NOMO-1 treated with DMSO at 0.1 percent for 48 hours (cell line): ENCODE data around the gene PRRT2.
"Not testable (repeated sequence)": the region's sequence is repeated elsewhere in the genome, so short reads cannot be mapped to it uniquely, and the experiment has no call there.

Source experiments
- DNase-seq: peaks from one replicate; lab custom pipeline; 2025; ENCODE audit not compliant: unreplicated experiment; lab: John Stamatoyannopoulos, UW

Gene PRRT2

DNA sequence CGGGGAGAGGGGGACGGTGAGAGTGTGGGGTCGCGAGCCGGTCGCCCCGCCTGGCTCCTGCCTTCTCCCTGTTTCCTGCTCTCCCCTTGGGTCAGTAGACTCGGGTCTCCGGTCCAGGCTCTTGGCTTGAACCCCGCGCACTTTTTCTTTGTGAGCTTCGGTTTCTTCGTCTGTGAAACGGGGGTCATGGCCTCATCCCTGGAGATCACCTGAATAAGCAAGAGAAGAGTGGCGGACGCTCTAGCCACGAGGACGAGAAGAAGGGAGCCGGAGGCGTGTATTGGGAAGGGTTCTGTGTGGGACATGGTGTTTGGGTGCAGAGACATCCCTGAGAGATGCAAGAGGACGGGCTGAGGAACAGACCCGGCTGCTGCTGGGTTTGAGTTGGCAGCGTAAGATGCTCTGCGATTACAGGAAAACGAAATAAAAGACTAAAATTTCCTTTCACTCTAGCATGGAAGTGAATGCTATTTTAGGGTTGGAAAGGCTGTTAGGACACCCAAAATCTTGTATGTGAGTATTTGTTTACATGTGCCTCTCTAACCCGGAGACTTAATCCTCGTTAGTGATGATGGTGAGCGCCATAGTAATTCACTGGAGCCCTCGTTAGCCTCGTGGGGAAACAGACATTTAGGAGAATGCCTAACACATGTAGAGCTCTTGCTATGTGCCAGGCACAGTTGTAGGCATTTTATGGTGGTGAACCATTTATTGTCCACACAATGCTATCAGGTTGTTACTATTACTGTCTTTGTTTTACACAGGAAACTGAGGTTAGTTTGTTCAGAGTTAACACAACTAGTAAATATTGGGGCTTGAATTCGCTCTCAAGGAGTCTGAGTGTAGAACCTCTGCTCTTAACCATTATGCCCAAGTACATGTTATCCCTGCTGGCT, 20.8 kb upstream of the PRRT2 start:
- DNase-seq = no peak

DNA sequence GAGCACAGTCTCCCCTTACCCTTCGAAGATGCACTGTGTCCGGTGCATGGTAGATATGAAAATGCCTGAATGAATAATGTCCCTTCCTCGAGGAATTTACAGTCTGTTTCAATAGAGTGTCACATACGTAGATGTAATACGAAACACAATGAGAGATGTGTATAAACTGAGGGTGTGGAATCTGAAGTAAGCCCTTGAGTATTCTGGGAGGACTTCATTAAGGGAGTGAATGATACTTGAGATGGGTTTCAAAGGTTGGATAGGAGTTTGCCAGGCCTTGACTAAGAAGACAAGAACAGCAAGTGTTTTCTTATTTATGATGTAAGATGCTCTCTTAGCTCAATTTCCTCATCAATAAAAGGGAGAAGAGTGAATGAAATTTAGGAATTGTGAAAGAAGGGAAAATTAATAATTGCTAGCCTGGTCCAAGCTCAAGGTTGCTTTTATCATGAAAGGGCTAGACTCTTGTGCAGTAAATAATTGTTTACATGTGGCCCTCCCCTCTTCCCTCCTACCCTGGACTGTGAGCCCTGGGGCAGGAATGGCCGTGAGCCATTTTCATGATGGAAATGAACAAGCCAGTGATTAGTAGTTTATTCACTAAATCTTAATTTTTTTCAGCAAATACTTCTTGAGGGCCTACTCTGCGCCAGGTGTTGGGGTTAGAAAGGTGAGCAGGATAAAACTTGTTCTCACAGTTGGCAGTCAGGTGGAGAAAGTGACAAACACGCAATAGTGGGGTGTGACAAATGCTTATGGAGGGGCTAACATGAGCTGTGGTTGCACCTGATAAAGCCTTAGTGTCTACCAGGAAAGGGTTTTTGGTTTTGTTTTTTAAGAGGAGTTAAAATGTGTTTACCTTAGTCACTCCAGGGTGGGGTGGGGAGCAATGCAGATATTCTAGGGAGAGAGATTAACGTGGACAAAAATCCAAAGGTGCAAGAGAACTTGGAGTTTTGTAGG, 19.9 kb upstream of the PRRT2 start:
- no peak for DNase-seq

DNA sequence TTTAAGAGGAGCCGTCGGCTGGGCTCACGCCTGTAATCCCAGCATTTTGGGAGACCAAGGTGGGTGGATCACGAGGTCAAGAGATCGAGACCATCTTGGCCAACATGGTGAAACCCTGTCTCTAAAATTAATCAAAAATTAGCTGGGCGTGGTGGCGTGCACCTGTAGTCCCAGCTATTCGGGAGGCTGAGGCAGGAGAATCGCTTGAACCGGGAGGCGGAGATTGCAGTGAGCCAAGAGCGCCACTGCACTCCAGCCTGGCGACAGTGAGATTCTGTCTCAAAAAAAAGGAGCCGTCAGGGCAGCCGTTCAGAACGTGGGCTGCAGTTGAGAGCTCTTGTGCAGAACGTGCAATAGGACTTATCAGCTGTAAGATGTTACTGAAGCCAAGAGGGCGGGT, 18.8 kb upstream of the PRRT2 start:
- DNase-seq = not testable (repeated sequence)

DNA sequence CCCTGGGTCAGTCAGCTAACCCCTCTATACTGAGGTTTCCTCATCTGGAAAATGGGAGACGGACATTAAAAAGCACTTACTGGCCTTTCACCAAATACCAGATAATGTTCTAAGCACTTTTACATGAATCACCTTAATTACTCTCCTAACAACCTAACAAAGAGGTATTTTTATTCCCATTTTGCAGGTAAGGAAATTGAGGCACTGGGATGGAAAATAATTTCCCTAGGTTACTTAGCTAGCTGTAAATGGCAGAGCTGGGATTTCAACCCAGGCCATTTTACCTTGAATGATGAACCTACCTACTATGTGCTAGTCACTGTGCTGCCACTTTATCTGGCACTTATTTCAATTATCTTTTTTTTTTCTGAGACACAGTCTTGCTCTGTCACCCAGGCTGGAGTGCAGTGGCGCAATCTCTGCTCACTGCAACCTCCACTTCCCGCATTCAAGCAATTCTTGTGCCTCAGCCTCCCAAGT, 17.7 kb upstream of the PRRT2 start:
- DNase-seq = no peak

DNA sequence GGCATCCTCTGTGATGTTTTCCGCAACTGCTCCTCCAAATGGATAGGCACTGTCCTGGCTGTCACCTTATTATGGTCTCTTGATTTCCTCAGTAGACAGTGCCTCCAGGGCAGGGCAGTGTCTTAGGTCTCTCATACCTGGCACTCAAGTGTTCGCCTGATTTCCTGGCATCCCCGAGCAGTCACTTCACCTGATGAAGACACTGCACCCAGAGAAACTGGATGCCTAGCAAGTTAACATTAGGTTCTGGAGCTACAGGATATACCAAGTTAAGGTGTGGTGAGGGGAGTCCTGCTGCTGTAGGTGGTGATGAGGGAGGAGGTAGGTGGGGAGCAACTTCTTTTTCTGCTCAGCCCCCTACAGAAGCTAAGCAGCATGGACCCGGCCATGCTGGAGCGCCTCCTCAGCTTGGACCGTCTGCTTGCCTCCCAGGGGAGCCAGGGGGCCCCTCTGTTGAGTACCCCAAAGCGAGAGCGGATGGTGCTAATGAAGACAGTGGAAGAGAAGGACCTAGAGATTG, 9.5 kb upstream of the PRRT2 start:
- DNase-seq = no peak

DNA sequence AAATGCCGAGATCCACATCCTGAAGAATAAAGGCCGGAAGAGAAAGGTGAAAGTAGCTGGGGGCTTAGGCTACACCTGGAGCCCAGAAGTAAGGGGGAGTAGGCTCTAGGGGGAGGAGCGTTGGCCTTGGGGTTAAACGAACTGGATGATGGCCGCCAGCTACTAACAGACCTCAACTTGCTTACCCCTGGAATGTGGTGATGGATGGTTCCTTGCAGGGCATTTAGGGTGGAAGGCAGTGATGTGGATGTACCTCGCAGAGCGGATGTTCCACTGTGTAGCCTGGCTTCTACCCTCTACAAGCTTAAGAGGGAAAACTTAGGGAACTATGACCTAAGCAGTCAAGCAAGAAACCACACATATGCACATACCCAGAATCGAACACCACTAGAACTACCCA, 8.0 kb upstream of the PRRT2 start:
- no peak for DNase-seq

DNA sequence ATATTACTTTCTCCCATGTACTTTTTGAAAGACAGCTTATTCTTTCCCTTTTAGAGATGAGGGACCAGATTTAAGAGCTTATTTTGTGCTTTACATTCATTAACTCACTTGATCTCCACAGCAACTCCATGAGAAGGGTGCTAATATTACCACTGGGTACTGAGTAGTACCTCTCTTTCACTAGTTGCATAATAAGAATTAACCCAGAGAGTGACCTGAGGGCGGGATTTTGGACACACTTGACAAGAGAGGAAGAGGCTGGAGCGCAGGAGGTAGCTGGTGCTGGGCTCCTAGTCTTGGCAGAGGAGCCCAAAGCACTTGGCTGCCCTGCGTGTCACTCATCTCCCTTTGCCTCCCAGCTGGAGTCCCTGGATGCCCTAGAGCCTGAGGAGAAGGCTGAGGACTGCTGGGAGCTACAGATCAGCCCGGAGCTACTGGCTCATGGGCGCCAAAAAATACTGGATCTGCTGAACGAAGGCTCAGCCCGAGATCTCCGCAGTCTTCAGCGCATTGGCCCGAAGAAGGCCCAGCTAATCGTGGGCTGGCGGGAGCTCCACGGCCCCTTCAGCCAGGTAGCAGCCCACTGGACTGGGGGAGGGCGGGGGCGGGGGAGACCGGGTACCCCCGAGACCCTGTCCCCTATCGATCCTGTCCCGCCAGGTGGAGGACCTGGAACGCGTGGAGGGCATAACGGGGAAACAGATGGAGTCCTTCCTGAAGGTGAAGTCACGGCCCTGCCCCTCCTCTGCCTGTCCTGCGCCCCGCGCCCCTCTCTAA, 7.3 kb upstream of the PRRT2 start:
- DNase-seq = peak; percentile 52

DNA sequence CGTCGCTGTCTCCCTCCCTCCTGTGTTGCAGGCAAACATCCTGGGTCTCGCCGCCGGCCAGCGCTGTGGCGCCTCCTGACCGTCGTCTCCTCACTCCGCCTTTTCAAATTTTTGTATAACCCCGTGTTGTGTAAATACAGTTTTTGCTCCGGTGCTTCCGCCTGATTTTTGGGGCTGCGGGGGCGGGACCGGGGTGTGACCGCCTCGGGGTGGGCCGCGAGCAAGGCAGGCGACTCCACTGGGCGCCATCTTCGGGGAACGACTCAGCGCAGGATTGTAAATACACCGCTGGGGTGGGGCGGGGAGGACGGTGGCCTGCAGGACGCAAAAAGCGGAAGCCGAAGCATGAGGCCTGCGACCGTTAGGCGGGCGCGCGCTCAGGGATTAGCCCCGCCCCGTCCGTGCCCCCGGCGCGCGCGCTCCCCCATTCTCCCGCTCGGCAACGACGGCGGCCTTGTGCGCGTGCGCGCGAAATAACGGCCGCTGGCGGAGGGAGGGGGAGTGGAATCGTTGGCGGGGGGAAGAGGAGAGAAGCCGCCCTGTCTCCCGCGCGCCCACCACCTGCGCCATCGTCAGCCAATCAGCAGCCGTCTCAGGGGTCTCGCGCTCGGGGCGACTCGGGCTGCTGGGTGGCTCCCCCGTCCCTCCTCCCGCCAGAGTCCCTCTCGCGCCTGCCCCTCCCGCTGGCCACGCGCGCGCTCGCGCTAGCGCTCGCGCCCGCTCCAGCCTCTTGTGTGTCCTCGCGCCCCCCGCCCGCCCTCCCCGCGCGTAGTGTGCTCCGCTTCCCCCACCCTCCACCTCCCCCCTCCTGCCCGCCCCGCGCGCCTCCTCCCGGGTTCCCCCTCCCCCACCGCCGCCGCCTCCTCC, 6.5 kb upstream of the PRRT2 start:
- DNase-seq = peak; percentile 97

DNA sequence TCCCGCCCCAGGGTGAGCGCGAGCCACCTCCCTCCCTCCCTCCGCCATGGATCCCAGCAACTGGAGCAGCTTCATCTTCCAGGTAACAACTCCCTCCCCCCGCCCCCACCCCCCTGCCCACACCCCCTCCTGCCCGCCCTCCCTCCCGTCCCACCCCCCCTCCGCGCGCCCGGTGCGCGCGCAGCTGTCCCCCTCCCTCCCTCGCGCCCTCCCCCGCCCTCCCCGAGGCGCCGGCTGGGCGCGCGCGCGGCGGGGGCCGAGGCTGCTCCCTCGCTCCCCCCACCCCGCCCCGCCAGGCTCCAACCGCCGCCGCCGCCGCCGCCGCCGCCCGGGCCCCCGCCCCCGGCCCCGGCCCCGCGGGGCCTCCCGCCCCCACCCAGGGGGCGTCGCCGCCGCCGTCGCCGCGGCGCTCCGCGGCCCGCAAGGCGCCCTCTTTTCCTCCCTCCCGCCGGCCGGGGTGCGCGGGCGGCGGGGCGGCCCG, 5.9 kb upstream of the PRRT2 start, which contains the start of gene MAZ:
Gene MAZ (plus strand): TSS at position 431 of the 481 bp plus-strand sequence. CDS start 173 bp downstream, outside the sequence.
- peak; percentile 69 for DNase-seq

DNA sequence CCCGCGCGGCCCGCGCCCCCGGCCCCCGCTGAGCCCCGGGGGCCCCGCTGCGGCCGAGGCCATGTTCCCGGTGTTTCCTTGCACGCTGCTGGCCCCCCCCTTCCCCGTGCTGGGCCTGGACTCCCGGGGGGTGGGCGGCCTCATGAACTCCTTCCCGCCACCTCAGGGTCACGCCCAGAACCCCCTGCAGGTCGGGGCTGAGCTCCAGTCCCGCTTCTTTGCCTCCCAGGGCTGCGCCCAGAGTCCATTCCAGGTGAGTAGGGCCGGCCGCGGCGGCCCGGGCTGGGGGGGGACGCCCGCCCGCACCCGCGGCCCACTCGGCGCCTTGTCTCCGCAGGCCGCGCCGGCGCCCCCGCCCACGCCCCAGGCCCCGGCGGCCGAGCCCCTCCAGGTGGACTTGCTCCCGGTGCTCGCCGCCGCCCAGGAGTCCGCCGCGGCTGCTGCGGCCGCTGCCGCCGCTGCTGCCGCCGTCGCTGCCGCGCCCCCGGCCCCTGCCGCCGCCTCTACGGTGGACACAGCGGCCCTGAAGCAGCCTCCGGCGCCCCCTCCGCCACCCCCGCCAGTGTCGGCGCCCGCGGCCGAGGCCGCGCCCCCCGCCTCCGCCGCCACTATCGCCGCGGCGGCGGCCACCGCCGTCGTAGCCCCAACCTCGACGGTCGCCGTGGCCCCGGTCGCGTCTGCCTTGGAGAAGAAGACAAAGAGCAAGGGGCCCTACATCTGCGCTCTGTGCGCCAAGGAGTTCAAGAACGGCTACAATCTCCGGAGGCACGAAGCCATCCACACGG, 5.2 kb upstream of the PRRT2 start:
- peak; percentile 49 for DNase-seq

DNA sequence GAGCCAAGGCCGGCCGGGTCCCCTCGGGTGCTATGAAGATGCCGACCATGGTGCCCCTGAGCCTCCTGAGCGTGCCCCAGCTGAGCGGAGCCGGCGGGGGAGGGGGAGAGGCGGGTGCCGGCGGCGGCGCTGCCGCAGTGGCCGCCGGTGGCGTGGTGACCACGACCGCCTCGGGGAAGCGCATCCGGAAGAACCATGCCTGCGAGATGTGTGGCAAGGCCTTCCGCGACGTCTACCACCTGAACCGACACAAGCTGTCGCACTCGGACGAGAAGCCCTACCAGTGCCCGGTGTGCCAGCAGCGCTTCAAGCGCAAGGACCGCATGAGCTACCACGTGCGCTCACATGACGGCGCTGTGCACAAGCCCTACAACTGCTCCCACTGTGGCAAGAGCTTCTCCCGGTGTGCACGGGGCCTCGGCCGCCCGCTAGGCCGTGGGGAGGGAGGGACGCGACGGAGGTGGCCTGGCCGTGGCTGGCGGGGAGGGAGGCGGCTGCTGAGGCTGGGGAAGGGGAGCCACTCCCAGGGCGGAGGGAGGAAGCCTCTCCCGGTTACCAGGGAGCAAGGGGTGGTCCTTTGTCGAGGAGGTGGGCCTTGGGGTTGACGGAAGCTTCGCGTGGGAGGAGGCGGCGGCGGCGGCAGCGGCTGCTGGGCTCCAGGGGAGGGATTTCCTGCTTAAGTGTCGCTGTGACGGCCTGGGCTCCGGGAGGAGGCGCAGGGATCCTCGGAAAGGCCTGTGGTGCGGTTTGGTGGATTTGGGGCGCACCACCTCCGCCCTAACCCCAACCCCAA, 4.4 kb upstream of the PRRT2 start:
- peak; percentile 93 for DNase-seq

DNA sequence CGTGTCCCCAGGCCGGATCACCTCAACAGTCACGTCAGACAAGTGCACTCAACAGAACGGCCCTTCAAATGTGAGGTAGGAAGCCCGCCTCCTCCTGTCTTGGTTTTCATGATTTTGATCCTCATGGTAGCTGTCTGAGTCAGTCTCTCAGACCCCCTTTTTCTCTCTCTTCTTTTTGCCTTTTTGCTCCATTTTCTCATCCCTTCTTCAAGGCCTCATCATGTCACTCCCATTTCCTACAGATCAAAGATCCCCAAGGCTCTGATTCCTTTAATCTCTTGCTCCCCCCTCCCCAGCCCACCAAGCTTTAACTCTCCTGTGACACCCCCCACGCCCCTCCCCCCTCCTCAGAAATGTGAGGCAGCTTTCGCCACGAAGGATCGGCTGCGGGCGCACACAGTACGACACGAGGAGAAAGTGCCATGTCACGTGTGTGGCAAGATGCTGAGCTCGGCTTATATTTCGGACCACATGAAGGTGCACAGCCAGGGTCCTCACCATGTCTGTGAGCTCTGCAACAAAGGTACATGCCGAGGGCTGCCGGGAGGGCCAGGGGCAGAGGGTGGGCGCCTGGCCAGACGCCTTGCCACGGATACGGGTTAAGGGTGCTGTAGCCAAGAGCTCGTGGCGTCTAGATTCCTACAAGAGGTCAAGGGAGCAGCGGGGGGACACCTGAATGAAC, 3.6 kb upstream of the PRRT2 start:
- DNase-seq = no peak

DNA sequence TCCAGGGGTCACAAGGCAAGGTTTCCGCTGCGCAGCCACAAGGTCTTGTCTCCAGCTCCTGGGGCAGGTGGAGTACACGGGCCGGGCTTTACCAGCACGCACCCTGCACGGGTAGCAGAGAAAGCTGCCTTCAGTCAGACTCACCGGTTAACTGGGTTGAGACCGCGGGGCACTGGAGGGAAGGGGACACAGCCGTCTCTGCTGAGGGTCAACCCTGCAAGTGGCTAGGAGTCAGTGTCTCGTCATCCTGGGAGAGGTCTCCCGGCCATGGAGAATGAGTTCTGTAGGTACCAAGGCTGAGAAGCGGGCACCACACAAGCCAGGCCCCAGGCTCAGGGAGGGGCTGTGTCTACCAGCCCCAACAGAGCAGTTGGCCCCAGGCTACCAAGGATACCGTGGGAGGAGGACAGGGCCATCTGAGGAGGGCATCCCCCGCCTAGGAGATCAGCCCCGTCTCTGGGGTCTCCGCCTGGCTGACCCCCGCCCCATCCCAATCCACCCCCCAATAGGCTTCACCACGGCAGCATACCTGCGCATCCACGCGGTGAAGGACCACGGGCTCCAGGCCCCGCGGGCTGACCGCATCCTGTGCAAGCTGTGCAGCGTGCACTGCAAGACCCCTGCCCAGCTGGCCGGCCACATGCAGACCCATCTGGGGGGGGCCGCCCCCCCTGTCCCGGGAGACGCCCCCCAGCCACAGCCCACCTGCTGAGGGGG, 2.8 kb upstream of the PRRT2 start:
- no peak for DNase-seq

DNA sequence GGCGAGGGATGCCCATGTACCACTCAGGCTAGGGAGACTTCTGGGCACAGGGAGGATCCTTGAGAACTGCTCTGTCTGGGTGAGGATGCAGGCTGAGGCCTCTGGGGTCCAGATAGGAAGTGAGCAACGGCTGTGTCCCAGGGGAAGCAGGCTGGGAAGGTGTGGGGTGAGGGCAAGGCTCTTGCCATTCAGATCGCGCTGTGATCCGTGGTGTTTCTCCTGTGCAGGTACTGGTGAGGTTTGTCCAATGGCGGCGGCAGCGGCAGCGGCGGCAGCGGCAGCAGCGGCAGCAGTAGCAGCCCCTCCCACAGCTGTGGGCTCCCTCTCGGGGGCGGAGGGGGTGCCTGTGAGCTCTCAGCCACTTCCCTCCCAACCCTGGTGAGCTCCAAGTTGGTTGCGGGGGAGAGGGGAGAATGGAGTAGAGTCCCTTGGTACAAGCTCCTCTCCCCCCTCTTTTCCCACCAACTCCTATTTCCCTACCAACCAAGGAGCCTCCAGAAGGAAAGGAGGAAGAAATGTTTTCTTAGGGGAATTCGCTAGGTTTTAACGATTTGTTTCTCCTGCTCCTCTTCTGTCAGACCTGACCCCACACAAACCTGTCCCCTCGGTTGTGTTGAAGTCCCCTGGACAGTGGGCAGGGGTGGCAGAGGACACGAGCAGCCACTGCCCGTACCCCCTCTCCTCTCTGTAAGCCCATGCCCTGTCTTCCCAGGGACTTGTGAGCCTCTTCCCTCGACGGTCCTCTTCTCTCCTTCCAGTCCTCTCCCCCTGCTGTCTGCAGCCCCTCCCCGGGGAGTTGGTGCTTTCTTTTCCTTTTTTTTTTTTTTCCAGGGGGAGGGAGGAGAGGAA, 1.9 kb upstream of the PRRT2 start:
- DNase-seq = no peak

DNA sequence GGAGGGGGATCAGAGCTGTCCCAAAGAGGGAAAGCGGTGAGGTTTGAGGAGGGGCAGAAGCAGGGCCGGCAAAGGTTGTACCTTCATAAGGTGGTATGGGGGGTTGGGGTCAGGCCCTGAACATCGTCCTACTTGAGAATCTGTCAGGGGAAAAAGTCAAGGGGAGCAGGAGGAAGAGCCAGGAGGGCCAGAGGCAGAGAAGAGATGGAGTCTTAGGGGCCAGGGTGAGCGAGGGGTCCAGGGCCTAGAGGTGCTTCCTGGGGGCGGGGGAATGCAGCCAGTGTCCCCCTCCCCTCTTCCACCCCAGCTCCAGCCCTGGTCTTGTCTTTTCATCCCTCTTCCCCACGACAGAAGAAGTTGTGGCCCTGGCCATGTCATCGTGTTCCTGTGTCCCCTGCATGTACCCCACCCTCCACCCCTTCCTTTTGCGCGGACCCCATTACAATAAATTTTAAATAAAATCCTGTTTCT, 1.3 kb upstream of the PRRT2 start:
- DNase-seq = no peak
